ENCODE results near the gene ERF. TPM values are rescaled to one million over a fixed set of nuclear protein-coding genes. Genes with fewer than 3 reads are reported as not detected.

Gene ERF
- total and polyA plus RNA-seq, 2 experiments from 2014 or later = 24.7 to 29.6 TPM

DNA sequence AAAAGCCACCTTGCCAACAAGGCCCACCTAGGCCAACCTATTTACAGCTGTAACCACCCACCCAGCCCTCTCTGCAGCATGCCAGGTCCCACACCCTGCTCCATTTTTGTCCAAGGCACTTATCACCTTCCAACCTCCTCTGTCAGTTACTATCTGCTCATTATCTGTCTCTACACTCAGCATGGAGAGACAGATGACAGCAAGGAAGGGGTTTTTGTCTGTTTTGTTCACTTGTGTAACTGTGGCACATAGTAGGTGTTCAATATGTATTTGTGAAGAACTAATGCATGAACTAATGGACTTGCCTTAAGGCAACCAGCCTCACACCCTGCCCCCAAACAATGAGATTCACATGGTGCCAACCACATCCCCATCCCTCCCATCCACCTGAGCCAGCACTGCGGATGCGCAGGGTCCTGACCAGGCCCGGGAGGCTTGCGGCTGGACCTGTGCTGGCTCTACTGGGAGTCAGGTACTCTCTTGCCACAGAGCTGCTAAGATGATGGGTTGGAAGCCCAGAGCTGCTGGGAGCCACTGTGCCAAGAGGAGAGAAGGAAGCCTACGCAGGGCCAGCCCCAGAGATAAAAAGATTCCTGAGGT is 54.7 kb downstream of the ERF start:
- no peak for DNase-seq
- Histone ChIP-seq H3K9ac (no peak overlapping the region), H3K36me3 (ENCODE audit: low read depth) (peaks cover 11% of the 10 kb centered on the region; the same call in 1 of the 2 replicates), H2AFZ (no peak overlapping the region), H3K4me2 (ENCODE audit: unreplicated experiment) (no peak overlapping the region), H4K20me1 (ENCODE audit: insufficient read depth) (no peaks in the 10 kb centered on the region; the same call in 1 of the 2 replicates), H3K27me3 (replicated peaks; ENCODE audit: insufficient read depth) (no peaks in the 10 kb centered on the region), H3K4me1 (ENCODE audit: insufficient read depth) (peaks cover 7% of the 10 kb centered on the region; the same call in 1 of the 2 replicates), H3F3A (ENCODE audit: insufficient read depth) (peaks cover 5% of the 10 kb centered on the region; the same call in 1 of the 2 replicates), H3K27ac (no peak overlapping the region), H3K79me2 (ENCODE audit: insufficient read depth) (peaks cover 26% of the 10 kb centered on the region), H3K9me2 (ENCODE audit: insufficient read depth) (no peaks in the 10 kb centered on the region), H3K9me3 (ENCODE audit: low read depth) (no peaks in the 10 kb centered on the region), H3K4me3 (no peak overlapping the region)
- WGBS, 2 experiments (ENCODE audit: low coverage in 1 of 2, low lambda C conversion rate in 2 of 2, missing lambda C conversion rate in 2 of 2) = 92% methylated on average over 5 of the region's 5 CpGs
- TF ChIP-seq EZH2phosphoT487 (IDR thresholded peaks at IDR 0.05; ENCODE audit: insufficient read depth, low read depth) = no peak
- TF ChIP-seq EZH2 (IDR thresholded peaks at IDR 0.05; ENCODE audit: insufficient read depth, poor library complexity, severe bottlenecking) = no peak
- in situ Hi-C loops (cut with MboI) = no loop called here

DNA sequence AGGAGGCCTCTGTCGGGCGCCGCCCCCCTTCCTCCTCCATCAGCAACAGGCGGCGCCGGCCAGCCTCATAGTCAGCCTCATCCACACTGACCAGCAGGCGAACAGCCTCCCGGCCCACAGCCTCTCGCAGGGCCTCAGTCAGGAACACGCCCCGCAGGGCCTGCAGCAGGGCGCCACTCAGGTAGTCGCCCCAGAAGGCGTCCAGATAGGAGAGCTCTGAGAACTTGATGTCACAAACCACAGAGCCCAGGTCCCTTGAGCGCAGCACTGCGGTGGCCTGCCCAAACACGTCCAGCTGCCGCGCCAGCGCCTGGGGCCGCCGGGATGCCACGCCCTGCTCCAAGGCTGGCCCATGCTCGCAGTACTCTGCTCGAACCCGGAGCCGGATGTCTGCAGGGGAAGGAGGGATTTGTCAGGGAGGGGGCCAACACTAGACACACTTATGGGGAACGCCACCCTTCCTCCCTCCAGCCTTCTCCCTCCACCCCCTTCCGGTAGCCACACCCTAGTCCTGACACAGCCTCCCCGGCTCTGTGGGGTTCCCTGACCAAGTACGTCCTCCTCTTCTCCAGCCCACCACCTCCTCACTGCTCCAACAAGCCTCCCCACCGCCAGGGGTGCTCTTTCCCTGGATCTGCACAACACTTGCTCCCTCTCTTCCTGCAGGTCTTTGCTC is 55.4 kb downstream of the ERF start:
- peaks cover 21% of the 10 kb centered on the region for H3K79me2 ChIP-seq (ENCODE audit: insufficient read depth)
- no peaks in the 10 kb centered on the region for H3K9me3 ChIP-seq (ENCODE audit: low read depth)
- no peak overlapping the region for H3K4me3 ChIP-seq
- H4K20me1 ChIP-seq (ENCODE audit: insufficient read depth) = no peaks in the 10 kb centered on the region; the same call in 1 of the 2 replicates
- no peak overlapping the region for H3K27ac ChIP-seq
- H3K9me2 ChIP-seq (ENCODE audit: insufficient read depth) = no peaks in the 10 kb centered on the region
- H2AFZ ChIP-seq = no peak overlapping the region
- in situ Hi-C loops (cut with MboI) = no loop called here
- peaks cover 6% of the 10 kb centered on the region; the same call in 1 of the 2 replicates for H3K4me1 ChIP-seq (ENCODE audit: insufficient read depth)
- TF ChIP-seq EZH2 (IDR thresholded peaks at IDR 0.05; ENCODE audit: insufficient read depth, poor library complexity, severe bottlenecking) = no peak
- TF ChIP-seq EZH2phosphoT487 (IDR thresholded peaks at IDR 0.05; ENCODE audit: insufficient read depth, low read depth) = no peak
- H3K4me2 ChIP-seq (ENCODE audit: unreplicated experiment) = no peak overlapping the region
- H3K27me3 ChIP-seq (replicated peaks; ENCODE audit: insufficient read depth) = no peaks in the 10 kb centered on the region
- no peak for DNase-seq
- WGBS, 2 experiments (ENCODE audit: low coverage in 1 of 2, low lambda C conversion rate in 2 of 2, missing lambda C conversion rate in 2 of 2) = 89 to 90% methylated on average over 22 to 32 of the region's 32 CpGs
- no peak overlapping the region for H3K9ac ChIP-seq
- no peaks in the 10 kb centered on the region for H3F3A ChIP-seq (ENCODE audit: insufficient read depth)
- peaks cover 11% of the 10 kb centered on the region; the same call in 1 of the 2 replicates for H3K36me3 ChIP-seq (ENCODE audit: low read depth)

DNA sequence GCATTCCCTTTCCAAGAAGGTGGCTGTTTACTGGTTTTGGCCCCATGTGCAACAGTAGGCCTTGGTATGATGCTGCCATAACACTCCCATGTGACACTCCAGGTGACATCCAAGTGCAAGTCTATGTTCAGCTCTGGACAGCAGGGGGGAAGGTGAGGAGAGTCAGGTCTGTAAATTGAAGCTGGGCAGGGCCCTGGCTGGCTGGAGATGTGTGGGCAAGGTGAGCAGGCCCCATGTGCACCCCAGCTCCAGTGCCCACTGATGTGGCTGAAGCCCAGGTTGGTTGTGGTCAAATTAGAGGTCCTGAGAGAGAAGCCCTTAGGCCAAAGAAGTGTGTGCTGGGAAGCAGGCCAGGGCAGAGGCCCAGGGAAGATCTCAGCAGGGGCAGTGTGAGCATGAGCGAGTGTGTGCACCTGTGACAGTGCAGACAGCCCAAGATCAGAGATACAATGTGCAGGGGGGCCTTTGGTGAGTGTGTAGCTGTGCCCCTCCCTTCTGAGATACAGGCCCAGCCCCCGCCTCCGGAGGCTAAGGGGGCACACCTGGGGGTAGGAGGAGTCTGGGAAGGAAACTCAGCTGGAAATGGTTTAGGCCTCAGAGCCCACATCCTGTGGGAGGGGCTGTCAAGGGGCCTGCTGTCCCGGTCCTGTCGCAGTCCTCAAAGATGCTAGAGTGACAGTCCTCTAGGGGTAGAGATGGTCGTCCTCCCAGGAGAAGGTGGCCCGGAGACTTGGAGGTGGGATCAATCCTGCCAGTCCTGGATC is 56.1 kb downstream of the ERF start:
- Histone ChIP-seq H3F3A (ENCODE audit: insufficient read depth) (no peaks in the 10 kb centered on the region), H4K20me1 (ENCODE audit: insufficient read depth) (no peaks in the 10 kb centered on the region; the same call in 1 of the 2 replicates), H3K9me3 (ENCODE audit: low read depth) (no peaks in the 10 kb centered on the region), H3K9ac (no peak overlapping the region), H3K79me2 (ENCODE audit: insufficient read depth) (peaks cover 21% of the 10 kb centered on the region), H3K36me3 (ENCODE audit: low read depth) (peaks cover 11% of the 10 kb centered on the region; the same call in 1 of the 2 replicates), H3K4me1 (ENCODE audit: insufficient read depth) (no peaks in the 10 kb centered on the region), H3K9me2 (ENCODE audit: insufficient read depth) (no peaks in the 10 kb centered on the region), H3K4me2 (ENCODE audit: unreplicated experiment) (no peak overlapping the region), H3K27ac (no peak overlapping the region), H3K4me3 (no peak overlapping the region), H3K27me3 (replicated peaks; ENCODE audit: insufficient read depth) (no peaks in the 10 kb centered on the region), H2AFZ (no peak overlapping the region)
- WGBS, 2 experiments (ENCODE audit: low coverage in 1 of 2, low lambda C conversion rate in 2 of 2, missing lambda C conversion rate in 2 of 2) = 73 to 78% methylated on average over 6 to 7 of the region's 7 CpGs
- in situ Hi-C loops (cut with MboI) = no loop called here
- no peak for DNase-seq
- TF ChIP-seq EZH2 (IDR thresholded peaks at IDR 0.05; ENCODE audit: insufficient read depth, poor library complexity, severe bottlenecking) = no peak
- TF ChIP-seq EZH2phosphoT487 (IDR thresholded peaks at IDR 0.05; ENCODE audit: insufficient read depth, low read depth) = no peak

Other genes with a start within 250 kb of the ERF start
- not detected in 2 replicates for gene GRIK5, start 184.9 kb downstream of the ERF start, total RNA-seq (2014; rRNA removed; shearing (Covaris generic))
- gene GRIK5, start 184.9 kb downstream of the ERF start, polyA plus RNA-seq (2016; fragmentation: Nextera tagmentation; extraction: Ambion mirVana) = not detected in 2 replicates
- gene ZNF574, start 179.0 kb downstream of the ERF start, total RNA-seq (2014; rRNA removed; shearing (Covaris generic)) = 16.1 and 19.5 TPM in 2 replicates
- gene ZNF574, start 179.0 kb downstream of the ERF start, polyA plus RNA-seq (2016; fragmentation: Nextera tagmentation; extraction: Ambion mirVana) = 14.8 and 16.6 TPM in 2 replicates
- gene POU2F2, start 122.7 kb downstream of the ERF start, total RNA-seq (2014; rRNA removed; shearing (Covaris generic)) = 0.38 and 1.5 TPM in 2 replicates
- gene POU2F2, start 122.7 kb downstream of the ERF start, polyA plus RNA-seq (2016; fragmentation: Nextera tagmentation; extraction: Ambion mirVana) = 3.0 and 4.6 TPM in 2 replicates
- 27.8 and 34.7 TPM in 2 replicates for gene DEDD2, start 37.5 kb downstream of the ERF start, total RNA-seq (2014; rRNA removed; shearing (Covaris generic))
- gene DEDD2, start 37.5 kb downstream of the ERF start, polyA plus RNA-seq (2016; fragmentation: Nextera tagmentation; extraction: Ambion mirVana) = 21.1 and 22.5 TPM in 2 replicates
- gene ZNF526, start 34.8 kb downstream of the ERF start, total RNA-seq (2014; rRNA removed; shearing (Covaris generic)) = 7.8 and 8.7 TPM in 2 replicates
- gene ZNF526, start 34.8 kb downstream of the ERF start, polyA plus RNA-seq (2016; fragmentation: Nextera tagmentation; extraction: Ambion mirVana) = 10.2 and 10.5 TPM in 2 replicates
- 23.1 and 33.4 TPM in 2 replicates for gene GSK3A, start 12.5 kb downstream of the ERF start, total RNA-seq (2014; rRNA removed; shearing (Covaris generic))
- gene GSK3A, start 12.5 kb downstream of the ERF start, polyA plus RNA-seq (2016; fragmentation: Nextera tagmentation; extraction: Ambion mirVana) = 13.0 and 13.1 TPM in 2 replicates
- gene CIC, start 14.1 kb upstream of the ERF start, total RNA-seq (2014; rRNA removed; shearing (Covaris generic)) = 17.5 and 22.3 TPM in 2 replicates
- 7.8 and 8.3 TPM in 2 replicates for gene CIC, start 14.1 kb upstream of the ERF start, polyA plus RNA-seq (2016; fragmentation: Nextera tagmentation; extraction: Ambion mirVana)
- gene PRR19, start 47.0 kb upstream of the ERF start, total RNA-seq (2014; rRNA removed; shearing (Covaris generic)) = 1.1 TPM in 1 of 2 replicates, not detected in the other
- 0.84 and 1.1 TPM in 2 replicates for gene PRR19, start 47.0 kb upstream of the ERF start, polyA plus RNA-seq (2016; fragmentation: Nextera tagmentation; extraction: Ambion mirVana)
- gene PAFAH1B3, start 47.5 kb upstream of the ERF start, total RNA-seq (2014; rRNA removed; shearing (Covaris generic)) = 22.5 and 26.0 TPM in 2 replicates
- gene PAFAH1B3, start 47.5 kb upstream of the ERF start, polyA plus RNA-seq (2016; fragmentation: Nextera tagmentation; extraction: Ambion mirVana) = 19.4 and 22.1 TPM in 2 replicates
- not detected in 2 replicates for gene TMEM145, start 58.2 kb upstream of the ERF start, total RNA-seq (2014; rRNA removed; shearing (Covaris generic))
- not detected in 2 replicates for gene TMEM145, start 58.2 kb upstream of the ERF start, polyA plus RNA-seq (2016; fragmentation: Nextera tagmentation; extraction: Ambion mirVana)
- 26.6 and 28.5 TPM in 2 replicates for gene MEGF8, start 70.5 kb upstream of the ERF start, total RNA-seq (2014; rRNA removed; shearing (Covaris generic))
- gene MEGF8, start 70.5 kb upstream of the ERF start, polyA plus RNA-seq (2016; fragmentation: Nextera tagmentation; extraction: Ambion mirVana) = 5.4 and 5.5 TPM in 2 replicates
- not detected in 2 replicates for gene CNFN, start 135.2 kb upstream of the ERF start, total RNA-seq (2014; rRNA removed; shearing (Covaris generic))
- 0.82 and 1.1 TPM in 2 replicates for gene CNFN, start 135.2 kb upstream of the ERF start, polyA plus RNA-seq (2016; fragmentation: Nextera tagmentation; extraction: Ambion mirVana)
- 0.22 and 0.51 TPM in 2 replicates for gene LIPE, start 172.3 kb upstream of the ERF start, total RNA-seq (2014; rRNA removed; shearing (Covaris generic))
- 0.61 and 1.1 TPM in 2 replicates for gene LIPE, start 172.3 kb upstream of the ERF start, polyA plus RNA-seq (2016; fragmentation: Nextera tagmentation; extraction: Ambion mirVana)
- not detected in 2 replicates for gene CXCL17, start 187.8 kb upstream of the ERF start, total RNA-seq (2014; rRNA removed; shearing (Covaris generic))
- gene CXCL17, start 187.8 kb upstream of the ERF start, polyA plus RNA-seq (2016; fragmentation: Nextera tagmentation; extraction: Ambion mirVana) = not detected in 2 replicates

Data from GM23248 (cell line).